Measurements from ENCODE around the gene ARID3A. TPM values are rescaled to one million over a fixed set of nuclear protein-coding genes. Genes with fewer than 3 reads are reported as not detected.
A peak's percentile ranks its signal among the peaks of the same experiment; 100 is the strongest.
"Not testable (repeated sequence)": the region's sequence is repeated elsewhere in the genome, so short reads cannot be mapped to it uniquely, and the experiment has no call there.

ARID3A gene
- total and polyA plus RNA-seq, 7 donors = 2.3 to 6.7 (median 4.2) TPM

GRCh38 chr19:955803-956765, 30.2 kb downstream of the ARID3A start:
- intact Hi-C loops (cut with DNase I) = no loop called here
- Histone ChIP-seq H3K36me3 (ENCODE audit: insufficient read depth in 1 of 2, low read depth in 1 of 2) (peaks cover 0 to 4% of the 10 kb centered on the region in 2 donors), H3K27me3 (ENCODE audit: insufficient read depth in 3 of 3, low read length in 2 of 3) (peaks cover 0 to 17% (median 9%) of the 10 kb centered on the region in 3 donors), H3K9me3 (no peaks in the 10 kb centered on the region), H3K4me1 (no peaks in the 10 kb centered on the region), H3K4me3 (no peak overlapping the region), H3K27ac (no peak overlapping the region)
- 65 to 68% (median 66%) methylated on average over 51 to 55 of the region's 55 CpGs for WGBS, 3 donors
- no peak for TF ChIP-seq CTCF (IDR thresholded peaks at IDR 0.05)
- ATAC-seq = no peak
- DNase-seq = no peak

- H3K4me3 ChIP-seq = no peak overlapping the region
- H3K27me3 ChIP-seq (ENCODE audit: insufficient read depth in 3 of 3, low read length in 2 of 3) = peaks cover 0 to 17% (median 9%) of the 10 kb centered on the region in 3 donors
- TF ChIP-seq CTCF (IDR thresholded peaks at IDR 0.05) = no peak
- peak in 1 of 4 donors; percentile 15 for ATAC-seq
- no peaks in the 10 kb centered on the region for H3K9me3 ChIP-seq
- WGBS, 3 donors = 33 to 44% (median 39%) methylated on average over 27 of the region's 27 CpGs
- intact Hi-C loops (cut with DNase I) = no loop called here
- peaks cover 0 to 4% of the 10 kb centered on the region in 2 donors for H3K36me3 ChIP-seq (ENCODE audit: insufficient read depth in 1 of 2, low read depth in 1 of 2)
- H3K4me1 ChIP-seq = no peaks in the 10 kb centered on the region
- no peak overlapping the region for H3K27ac ChIP-seq
- no peak for DNase-seq
Measured at GRCh38 chr19:956766-957440, 31.1 kb downstream of the ARID3A start.

- DNase-seq; intact Hi-C loops (cut with DNase I); H3K27ac ChIP-seq; H3K36me3 ChIP-seq (ENCODE audit: insufficient read depth in 1 of 2, low read depth in 1 of 2); H3K4me1 ChIP-seq; ATAC-seq; H3K9me3 ChIP-seq; H3K4me3 ChIP-seq: not testable (repeated sequence)
- peaks cover 0 to 17% (median 8%) of the 10 kb centered on the region in 3 donors for H3K27me3 ChIP-seq (ENCODE audit: insufficient read depth in 3 of 3, low read length in 2 of 3)
- 75 to 83% (median 75%) methylated on average over 9 of the region's 9 CpGs for WGBS, 3 donors
Measured at GRCh38 chr19:957578-957977, 31.7 kb downstream of the ARID3A start.

- ATAC-seq = no peak
- Histone ChIP-seq H3K9me3 (no peaks in the 10 kb centered on the region), H3K27me3 (ENCODE audit: insufficient read depth in 3 of 3, low read length in 2 of 3) (peaks cover 0 to 1% (median 0%) of the 10 kb centered on the region in 3 donors), H3K36me3 (ENCODE audit: insufficient read depth in 1 of 2, low read depth in 1 of 2) (peaks cover 0 to 4% of the 10 kb centered on the region in 2 donors), H3K4me3 (no peak overlapping the region), H3K4me1 (no peaks in the 10 kb centered on the region), H3K27ac (no peak overlapping the region)
- intact Hi-C loops (cut with DNase I) = no loop called here
- DNase-seq = no peak
- no peak for TF ChIP-seq CTCF (IDR thresholded peaks at IDR 0.05)
- WGBS, 3 donors = 84 to 86% (median 84%) methylated on average over 35 to 36 of the region's 36 CpGs
Measured at GRCh38 chr19:958967-959855, 33.4 kb downstream of the ARID3A start.
